Muscle layer of duodenum (tissue), 2 donors: ENCODE measurements around the gene DNAH9.

Experiments used
- H3K27ac ChIP-seq: one replicate; pipeline ENCODE4 v1.7.0; 2013; ENCODE audit warnings: mild to moderate bottlenecking, low read length
- H3K27me3 ChIP-seq: one replicate; pipeline ENCODE4 v1.7.0; 2013; ENCODE audit warnings: low read depth, mild to moderate bottlenecking, control low read depth, low read length
- H3K36me3 ChIP-seq, 2 donors: one replicate each; pipeline ENCODE4 v1.7.0; 2013; ENCODE audit warnings: low read length in 2 of 2, control low read depth in 1 of 2, mild to moderate bottlenecking in 1 of 2; ENCODE audit not compliant: insufficient read depth in 2 of 2, control insufficient read depth in 1 of 2
- H3K4me1 ChIP-seq, 2 donors: one replicate each; pipeline ENCODE4 v1.7.0; 2013; ENCODE audit warnings: low read length in 2 of 2, mild to moderate bottlenecking in 2 of 2, control low read depth in 1 of 2, moderate library complexity in 1 of 2; ENCODE audit not compliant: insufficient read depth in 2 of 2, control insufficient read depth in 1 of 2
- H3K4me3 ChIP-seq, 2 donors: one replicate each; pipeline ENCODE4 v1.7.0; 2013; ENCODE audit warnings: low read length in 2 of 2, low read depth in 1 of 2, mild to moderate bottlenecking in 1 of 2
- H3K9me3 ChIP-seq, 2 donors: one replicate each; pipeline ENCODE4 v1.7.0; 2013; ENCODE audit warnings: low read length in 2 of 2, control low read depth in 1 of 2, mild to moderate bottlenecking in 1 of 2; ENCODE audit not compliant: control insufficient read depth in 1 of 2
- donor health status: healthy.

Gene DNAH9

DNA sequence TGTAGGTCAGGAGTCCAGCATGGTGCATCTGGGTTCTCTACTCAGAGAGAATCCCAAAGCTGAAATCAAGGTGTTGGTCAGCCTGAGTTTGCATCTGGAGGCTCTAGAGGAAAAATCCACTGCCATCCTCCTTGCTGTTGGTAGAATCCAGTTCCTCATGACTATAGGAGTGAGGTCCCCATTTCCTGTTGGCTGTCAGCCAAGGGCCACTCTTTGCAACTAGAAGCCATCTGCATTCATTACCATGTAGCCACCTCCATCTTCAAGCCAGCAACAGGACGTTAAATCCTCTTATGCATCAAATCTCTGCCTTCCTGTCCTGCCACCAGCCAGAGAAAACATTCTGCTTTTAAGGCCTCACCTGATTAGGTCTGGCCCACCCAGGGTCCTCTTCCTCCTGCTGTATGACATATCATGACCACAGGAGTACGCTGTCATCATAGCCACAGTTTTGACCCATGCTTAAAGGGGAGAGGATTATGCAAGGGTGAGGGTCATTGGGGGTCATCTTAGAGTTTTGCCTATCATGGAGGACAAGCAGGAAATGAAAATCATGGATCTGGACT lies 40.5 kb downstream of the DNAH9 start:
- H3K4me3 ChIP-seq, result no peak overlapping the region
- H3K27ac ChIP-seq, result no peak overlapping the region

GRCh38 chr17:11639736-11640462 lies 41.6 kb downstream of the DNAH9 start:
- Histone ChIP-seq H3K27me3 (no peaks in the 10 kb centered on the region), H3K36me3 (no peaks in the 10 kb centered on the region), H3K4me1 (peaks cover 0 to 4% of the 10 kb centered on the region in 2 donors), H3K4me3 (no peak overlapping the region), H3K27ac (no peak overlapping the region), H3K9me3 (no peaks in the 10 kb centered on the region)

More for the DNA sequence above, 40.5 kb downstream of the DNAH9 start:
- no peaks in the 10 kb centered on the region for H3K27me3 ChIP-seq
- no peaks in the 10 kb centered on the region for H3K4me1 ChIP-seq
- H3K36me3 ChIP-seq, result no peaks in the 10 kb centered on the region
- no peaks in the 10 kb centered on the region for H3K9me3 ChIP-seq

DNA sequence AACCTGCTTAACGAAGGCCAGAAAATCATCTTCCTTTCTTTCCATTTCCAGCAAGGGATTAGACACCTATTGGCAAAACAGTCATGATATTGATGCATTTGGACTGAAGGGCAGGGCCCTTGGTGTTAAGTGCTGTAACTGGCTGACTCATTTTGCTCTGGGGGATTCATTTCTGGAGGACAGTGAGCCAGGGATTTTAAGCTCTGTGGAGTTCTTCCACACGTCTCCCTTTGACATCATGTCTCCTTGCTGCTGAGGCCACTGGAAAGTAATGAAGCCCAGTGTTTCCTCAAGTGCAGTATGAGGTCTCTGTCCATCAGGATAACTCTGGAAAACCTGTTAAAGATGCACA lies 42.2 kb downstream of the DNAH9 start:
- no peaks in the 10 kb centered on the region for H3K27me3 ChIP-seq
- no peak overlapping the region for H3K27ac ChIP-seq
- H3K9me3 ChIP-seq, result no peaks in the 10 kb centered on the region
- peaks cover 0 to 4% of the 10 kb centered on the region in 2 donors for H3K4me1 ChIP-seq
- H3K36me3 ChIP-seq, result no peaks in the 10 kb centered on the region
- H3K4me3 ChIP-seq, result no peak overlapping the region

- H3K36me3 ChIP-seq, result no peaks in the 10 kb centered on the region
- no peaks in the 10 kb centered on the region for H3K27me3 ChIP-seq
- no peaks in the 10 kb centered on the region for H3K9me3 ChIP-seq
- H3K27ac ChIP-seq, result no peak overlapping the region
- peaks cover 0 to 4% of the 10 kb centered on the region in 2 donors for H3K4me1 ChIP-seq
- no peak overlapping the region for H3K4me3 ChIP-seq
Observed at GRCh38 chr17:11641521-11642275, 43.4 kb downstream of the DNAH9 start.

GRCh38 chr17:11642655-11643054 lies 44.4 kb downstream of the DNAH9 start:
- Histone ChIP-seq H3K36me3 (no peaks in the 10 kb centered on the region), H3K9me3 (no peaks in the 10 kb centered on the region), H3K27ac (no peak overlapping the region), H3K4me3 (no peak overlapping the region), H3K27me3 (no peaks in the 10 kb centered on the region), H3K4me1 (peaks cover 0 to 4% of the 10 kb centered on the region in 2 donors)

DNA sequence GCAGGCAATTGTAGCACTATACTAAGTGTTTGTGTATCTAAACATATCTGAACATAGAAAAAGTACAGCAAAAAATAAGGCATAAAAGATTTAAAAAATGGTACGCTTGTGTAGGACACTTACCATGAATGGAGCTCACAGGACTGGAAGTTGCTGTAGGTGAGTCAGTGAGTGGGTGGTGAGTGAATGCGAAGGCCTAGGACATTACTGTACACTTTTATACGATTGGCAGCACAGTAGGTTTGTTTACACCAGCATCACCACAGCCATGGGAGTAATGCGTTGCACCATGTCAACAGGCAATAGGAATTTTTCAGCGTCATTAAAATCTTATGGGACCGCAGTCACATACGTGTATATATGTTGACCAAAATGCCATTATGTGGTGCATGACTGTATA lies 45.6 kb downstream of the DNAH9 start:
- Histone ChIP-seq H3K36me3 (no peaks in the 10 kb centered on the region), H3K4me1 (peaks cover 0 to 4% of the 10 kb centered on the region in 2 donors), H3K27ac (no peak overlapping the region), H3K27me3 (no peaks in the 10 kb centered on the region), H3K9me3 (no peaks in the 10 kb centered on the region), H3K4me3 (no peak overlapping the region)

- Histone ChIP-seq H3K4me3 (peak overlapping the region in 1 of 2 donors; percentile 9), H3K4me1 (peaks cover 0 to 4% of the 10 kb centered on the region in 2 donors), H3K9me3 (no peaks in the 10 kb centered on the region), H3K27me3 (no peaks in the 10 kb centered on the region), H3K27ac (no peak overlapping the region), H3K36me3 (no peaks in the 10 kb centered on the region)
Observed at GRCh38 chr17:11644265-11645212, 46.3 kb downstream of the DNAH9 start.

- Histone ChIP-seq H3K4me3 (no peak overlapping the region), H3K36me3 (no peaks in the 10 kb centered on the region), H3K27ac (no peak overlapping the region), H3K27me3 (no peaks in the 10 kb centered on the region), H3K4me1 (peaks cover 0 to 4% of the 10 kb centered on the region in 2 donors), H3K9me3 (no peaks in the 10 kb centered on the region)
Observed at GRCh38 chr17:11645426-11645825, 47.2 kb downstream of the DNAH9 start.

DNA sequence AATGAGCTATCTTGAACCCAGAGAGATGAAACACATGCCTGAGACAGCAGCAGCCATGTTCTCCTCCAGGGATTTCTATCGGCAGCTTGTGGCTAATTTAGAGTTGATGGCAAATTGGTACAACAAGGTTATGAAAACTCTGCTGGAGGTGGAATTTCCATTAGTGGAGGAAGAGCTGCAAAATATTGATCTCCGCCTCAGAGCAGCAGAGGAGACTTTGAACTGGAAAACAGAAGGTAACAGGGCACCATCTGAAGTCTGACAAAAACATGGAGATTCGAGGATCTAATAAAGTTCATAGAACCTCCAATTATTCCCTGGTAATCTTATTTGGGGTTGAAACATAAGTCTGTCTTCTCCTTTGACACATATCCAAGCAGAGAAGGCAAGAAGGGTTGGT lies 52.8 kb downstream of the DNAH9 start:
- H3K4me3 ChIP-seq, result no peak overlapping the region
- no peaks in the 10 kb centered on the region for H3K36me3 ChIP-seq
- no peak overlapping the region for H3K27ac ChIP-seq
- H3K27me3 ChIP-seq, result no peaks in the 10 kb centered on the region
- H3K4me1 ChIP-seq, result no peaks in the 10 kb centered on the region
- no peaks in the 10 kb centered on the region for H3K9me3 ChIP-seq

- Histone ChIP-seq H3K27ac (no peak overlapping the region), H3K27me3 (no peaks in the 10 kb centered on the region), H3K4me3 (no peak overlapping the region), H3K9me3 (no peaks in the 10 kb centered on the region), H3K4me1 (no peaks in the 10 kb centered on the region), H3K36me3 (no peaks in the 10 kb centered on the region)
Observed at GRCh38 chr17:11668618-11669017, 70.3 kb downstream of the DNAH9 start.

DNA sequence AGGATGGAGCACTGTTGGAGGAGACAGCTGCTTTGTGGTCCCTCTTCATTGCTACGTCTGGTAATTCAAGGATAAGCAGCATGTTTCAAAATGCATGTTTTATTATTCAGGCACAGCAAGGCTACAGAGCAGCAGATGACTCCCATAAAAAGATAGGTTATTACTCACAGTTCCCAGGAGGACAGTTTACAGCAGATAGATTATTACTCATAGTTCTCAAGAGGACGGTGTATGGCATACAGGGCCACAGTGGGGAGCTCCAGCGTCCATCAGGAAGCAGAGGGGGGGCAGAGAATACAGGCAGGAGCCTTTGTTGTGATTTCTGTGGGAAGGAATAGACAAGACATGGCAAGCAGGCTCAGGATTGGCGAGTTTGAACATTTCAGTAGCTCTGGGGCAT lies 72.9 kb downstream of the DNAH9 start:
- Histone ChIP-seq H3K9me3 (no peaks in the 10 kb centered on the region), H3K4me1 (no peaks in the 10 kb centered on the region), H3K27me3 (no peaks in the 10 kb centered on the region), H3K36me3 (no peaks in the 10 kb centered on the region), H3K27ac (no peak overlapping the region), H3K4me3 (no peak overlapping the region)
